Right renal pelvis (tissue), 4 donors: ENCODE measurements around the gene SLC10A4. TPM values are rescaled to one million over a fixed set of nuclear protein-coding genes. Genes with fewer than 3 reads are reported as not detected.

Source experiments
- polyA plus RNA-seq, 4 donors: library from polyadenylated mRNA; unstranded; fragments of 120-200 nt; gene quantifications; one replicate each; pipeline ENCODE4 v1.2.1, GENCODE V29; 2013; ENCODE audit not compliant: insufficient read length in 4 of 4

The SLC10A4 gene
- polyA plus RNA-seq, 4 donors: 0.13 to 0.40 (median 0.36) TPM

Other genes starting within 250 kb of the SLC10A4 start
- gene TEC, start 213.5 kb upstream of the SLC10A4 start, polyA plus RNA-seq: 1 to 10 TPM; 3.4 to 4.1 (median 4.0) TPM
- 10 to 100 TPM; 57.4 to 74.9 (median 72.8) TPM for gene SLAIN2, start 141.8 kb upstream of the SLC10A4 start, polyA plus RNA-seq
- not detected for gene ZAR1, start 6.9 kb downstream of the SLC10A4 start, polyA plus RNA-seq